ENCODE results near the gene LRP8.

DNA sequence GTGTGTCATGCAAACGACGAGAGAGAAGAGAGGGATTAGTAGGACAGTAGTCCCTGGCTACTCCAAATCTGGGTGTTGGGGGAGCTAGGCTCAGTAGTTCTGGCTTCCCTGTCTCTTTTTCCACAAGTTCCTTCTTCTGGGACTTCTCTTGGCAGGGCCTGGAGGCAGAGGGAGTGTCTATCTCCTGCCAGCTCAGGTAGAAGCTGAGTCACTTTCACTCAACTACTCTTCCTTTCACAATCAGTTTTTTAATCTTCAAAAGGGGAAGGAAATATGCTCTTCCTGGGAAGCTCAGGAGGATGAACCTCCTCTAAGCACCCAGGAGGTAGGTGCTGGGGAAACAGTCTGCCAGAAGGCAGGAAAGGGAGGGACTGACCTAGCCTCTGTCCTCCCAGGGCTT lies 54.3 kb downstream of the LRP8 start:
- TF ChIP-seq EZH2phosphoT487 (IDR thresholded peaks at IDR 0.05; ENCODE audit: insufficient read depth, low read depth) (no peak), EZH2 (IDR thresholded peaks at IDR 0.05; ENCODE audit: insufficient read depth, poor library complexity, severe bottlenecking) (no peak)

Data from GM23248 (cell line).